GM12872 (cell line): ENCODE data around the gene NPY1R.

Experiments
- CTCF ChIP-seq: IDR thresholded peaks from 3 replicates; pipeline ENCODE4 v1.5.1; 2011; ENCODE audit warnings: low read depth, mild to moderate bottlenecking, low read length, moderate library complexity; ENCODE audit not compliant: insufficient read depth

NPY1R gene

GRCh38 chr4:163279713-163280112, 52.7 kb downstream of the NPY1R start:
- no peak for TF ChIP-seq CTCF

- no peak for TF ChIP-seq CTCF
Observed at GRCh38 chr4:163274861-163275260, 57.5 kb downstream of the NPY1R start.
